ENCODE measurements around the gene CMIP.
A peak's percentile ranks its signal among the peaks of the same experiment; 100 is the strongest.

The CMIP gene

GRCh38 chr16:81461766-81462165 lies 17.2 kb downstream of the CMIP start:
- DNase-seq = no peak
- no peak overlapping the region for H3K27ac ChIP-seq (ENCODE audit: insufficient read depth, low read length, poor library complexity, severe bottlenecking)
- H3K4me3 ChIP-seq (ENCODE audit: insufficient read depth, low read depth, low read length, poor library complexity, severe bottlenecking) = no peak overlapping the region
- H3K27me3 ChIP-seq (replicated peaks; ENCODE audit: control insufficient read depth, insufficient read depth, low read length, poor library complexity, severe bottlenecking) = no peaks in the 10 kb centered on the region
- no peaks in the 10 kb centered on the region for H3K4me1 ChIP-seq (ENCODE audit: control insufficient read depth, insufficient read depth, low read length, poor library complexity, severe bottlenecking)
- peaks cover 3% of the 10 kb centered on the region for H3K36me3 ChIP-seq (ENCODE audit: control insufficient read depth, insufficient read depth, low read length)
- no peaks in the 10 kb centered on the region for H3K9me3 ChIP-seq (ENCODE audit: control insufficient read depth, low read length)

GRCh38 chr16:81462683-81463082 lies 18.1 kb downstream of the CMIP start:
- H3K27ac ChIP-seq (ENCODE audit: insufficient read depth, low read length, poor library complexity, severe bottlenecking) = no peak overlapping the region
- H3K27me3 ChIP-seq (replicated peaks; ENCODE audit: control insufficient read depth, insufficient read depth, low read length, poor library complexity, severe bottlenecking) = no peaks in the 10 kb centered on the region
- no peaks in the 10 kb centered on the region for H3K9me3 ChIP-seq (ENCODE audit: control insufficient read depth, low read length)
- no peak overlapping the region for H3K4me3 ChIP-seq (ENCODE audit: insufficient read depth, low read depth, low read length, poor library complexity, severe bottlenecking)
- peaks cover 3% of the 10 kb centered on the region for H3K36me3 ChIP-seq (ENCODE audit: control insufficient read depth, insufficient read depth, low read length)
- H3K4me1 ChIP-seq (ENCODE audit: control insufficient read depth, insufficient read depth, low read length, poor library complexity, severe bottlenecking) = no peaks in the 10 kb centered on the region
- no peak for DNase-seq

- no peak for DNase-seq
- Histone ChIP-seq H3K9me3 (ENCODE audit: control insufficient read depth, low read length) (no peaks in the 10 kb centered on the region), H3K36me3 (ENCODE audit: control insufficient read depth, insufficient read depth, low read length) (peaks cover 2% of the 10 kb centered on the region), H3K27ac (ENCODE audit: insufficient read depth, low read length, poor library complexity, severe bottlenecking) (no peak overlapping the region), H3K27me3 (replicated peaks; ENCODE audit: control insufficient read depth, insufficient read depth, low read length, poor library complexity, severe bottlenecking) (no peaks in the 10 kb centered on the region), H3K4me1 (ENCODE audit: control insufficient read depth, insufficient read depth, low read length, poor library complexity, severe bottlenecking) (peaks cover under 1% of the 10 kb centered on the region), H3K4me3 (ENCODE audit: insufficient read depth, low read depth, low read length, poor library complexity, severe bottlenecking) (no peak overlapping the region)
Observed at GRCh38 chr16:81463296-81463890, 18.8 kb downstream of the CMIP start.

- H3K9me3 ChIP-seq (ENCODE audit: control insufficient read depth, low read length) = no peaks in the 10 kb centered on the region
- H3K27ac ChIP-seq (ENCODE audit: insufficient read depth, low read length, poor library complexity, severe bottlenecking) = no peak overlapping the region
- no peaks in the 10 kb centered on the region for H3K36me3 ChIP-seq (ENCODE audit: control insufficient read depth, insufficient read depth, low read length)
- no peak for DNase-seq
- no peak overlapping the region for H3K4me3 ChIP-seq (ENCODE audit: insufficient read depth, low read depth, low read length, poor library complexity, severe bottlenecking)
- H3K27me3 ChIP-seq (replicated peaks; ENCODE audit: control insufficient read depth, insufficient read depth, low read length, poor library complexity, severe bottlenecking) = no peaks in the 10 kb centered on the region
- peaks cover 9% of the 10 kb centered on the region for H3K4me1 ChIP-seq (ENCODE audit: control insufficient read depth, insufficient read depth, low read length, poor library complexity, severe bottlenecking)
Observed at GRCh38 chr16:81464279-81464678, 19.7 kb downstream of the CMIP start.

GRCh38 chr16:81465375-81465943 lies 20.9 kb downstream of the CMIP start:
- DNase-seq = no peak
- Histone ChIP-seq H3K36me3 (ENCODE audit: control insufficient read depth, insufficient read depth, low read length) (no peaks in the 10 kb centered on the region), H3K9me3 (ENCODE audit: control insufficient read depth, low read length) (no peaks in the 10 kb centered on the region), H3K27ac (ENCODE audit: insufficient read depth, low read length, poor library complexity, severe bottlenecking) (no peak overlapping the region), H3K4me1 (ENCODE audit: control insufficient read depth, insufficient read depth, low read length, poor library complexity, severe bottlenecking) (peaks cover 20% of the 10 kb centered on the region), H3K27me3 (replicated peaks; ENCODE audit: control insufficient read depth, insufficient read depth, low read length, poor library complexity, severe bottlenecking) (no peaks in the 10 kb centered on the region), H3K4me3 (ENCODE audit: insufficient read depth, low read depth, low read length, poor library complexity, severe bottlenecking) (no peak overlapping the region)

- no peaks in the 10 kb centered on the region for H3K36me3 ChIP-seq (ENCODE audit: control insufficient read depth, insufficient read depth, low read length)
- DNase-seq = no peak
- peaks cover 30% of the 10 kb centered on the region for H3K4me1 ChIP-seq (ENCODE audit: control insufficient read depth, insufficient read depth, low read length, poor library complexity, severe bottlenecking)
- H3K9me3 ChIP-seq (ENCODE audit: control insufficient read depth, low read length) = no peaks in the 10 kb centered on the region
- H3K27ac ChIP-seq (ENCODE audit: insufficient read depth, low read length, poor library complexity, severe bottlenecking) = no peak overlapping the region
- H3K27me3 ChIP-seq (replicated peaks; ENCODE audit: control insufficient read depth, insufficient read depth, low read length, poor library complexity, severe bottlenecking) = no peaks in the 10 kb centered on the region
- H3K4me3 ChIP-seq (ENCODE audit: insufficient read depth, low read depth, low read length, poor library complexity, severe bottlenecking) = no peak overlapping the region
Observed at GRCh38 chr16:81466356-81466980, 21.9 kb downstream of the CMIP start.

- Histone ChIP-seq H3K4me3 (ENCODE audit: insufficient read depth, low read depth, low read length, poor library complexity, severe bottlenecking) (no peak overlapping the region), H3K27ac (ENCODE audit: insufficient read depth, low read length, poor library complexity, severe bottlenecking) (no peak overlapping the region), H3K36me3 (ENCODE audit: control insufficient read depth, insufficient read depth, low read length) (no peaks in the 10 kb centered on the region), H3K4me1 (ENCODE audit: control insufficient read depth, insufficient read depth, low read length, poor library complexity, severe bottlenecking) (peaks cover 36% of the 10 kb centered on the region), H3K27me3 (replicated peaks; ENCODE audit: control insufficient read depth, insufficient read depth, low read length, poor library complexity, severe bottlenecking) (no peaks in the 10 kb centered on the region), H3K9me3 (ENCODE audit: control insufficient read depth, low read length) (no peaks in the 10 kb centered on the region)
- DNase-seq = no peak
Observed at GRCh38 chr16:81467072-81467471, 22.5 kb downstream of the CMIP start.

- Histone ChIP-seq H3K9me3 (ENCODE audit: control insufficient read depth, low read length) (no peaks in the 10 kb centered on the region), H3K27ac (ENCODE audit: insufficient read depth, low read length, poor library complexity, severe bottlenecking) (no peak overlapping the region), H3K36me3 (ENCODE audit: control insufficient read depth, insufficient read depth, low read length) (no peaks in the 10 kb centered on the region), H3K27me3 (replicated peaks; ENCODE audit: control insufficient read depth, insufficient read depth, low read length, poor library complexity, severe bottlenecking) (no peaks in the 10 kb centered on the region), H3K4me1 (ENCODE audit: control insufficient read depth, insufficient read depth, low read length, poor library complexity, severe bottlenecking) (peaks cover 37% of the 10 kb centered on the region), H3K4me3 (ENCODE audit: insufficient read depth, low read depth, low read length, poor library complexity, severe bottlenecking) (no peak overlapping the region)
- DNase-seq = no peak
Observed at GRCh38 chr16:81467815-81468214, 23.2 kb downstream of the CMIP start.

- H3K4me1 ChIP-seq (ENCODE audit: control insufficient read depth, insufficient read depth, low read length, poor library complexity, severe bottlenecking) = peaks cover 37% of the 10 kb centered on the region
- H3K27me3 ChIP-seq (replicated peaks; ENCODE audit: control insufficient read depth, insufficient read depth, low read length, poor library complexity, severe bottlenecking) = no peaks in the 10 kb centered on the region
- no peak for DNase-seq
- no peaks in the 10 kb centered on the region for H3K9me3 ChIP-seq (ENCODE audit: control insufficient read depth, low read length)
- H3K4me3 ChIP-seq (ENCODE audit: insufficient read depth, low read depth, low read length, poor library complexity, severe bottlenecking) = no peak overlapping the region
- H3K27ac ChIP-seq (ENCODE audit: insufficient read depth, low read length, poor library complexity, severe bottlenecking) = peak overlapping the region; percentile 58
- H3K36me3 ChIP-seq (ENCODE audit: control insufficient read depth, insufficient read depth, low read length) = no peaks in the 10 kb centered on the region
Observed at GRCh38 chr16:81468269-81468902, 23.8 kb downstream of the CMIP start.

- no peaks in the 10 kb centered on the region for H3K9me3 ChIP-seq (ENCODE audit: control insufficient read depth, low read length)
- H3K36me3 ChIP-seq (ENCODE audit: control insufficient read depth, insufficient read depth, low read length) = no peaks in the 10 kb centered on the region
- H3K4me3 ChIP-seq (ENCODE audit: insufficient read depth, low read depth, low read length, poor library complexity, severe bottlenecking) = no peak overlapping the region
- H3K27me3 ChIP-seq (replicated peaks; ENCODE audit: control insufficient read depth, insufficient read depth, low read length, poor library complexity, severe bottlenecking) = no peaks in the 10 kb centered on the region
- no peak for DNase-seq
- peaks cover 37% of the 10 kb centered on the region for H3K4me1 ChIP-seq (ENCODE audit: control insufficient read depth, insufficient read depth, low read length, poor library complexity, severe bottlenecking)
- H3K27ac ChIP-seq (ENCODE audit: insufficient read depth, low read length, poor library complexity, severe bottlenecking) = peak overlapping the region; percentile 58
Observed at GRCh38 chr16:81469183-81469677, 24.6 kb downstream of the CMIP start.

Measured in effector memory CD4-positive, alpha-beta T cell (primary cell).